OCI-LY3 (cell line): ENCODE data around the gene SMIM17.

Experiments
- EZH2phosphoT487 ChIP-seq: fragments of 200-600 bp; shearing (Covaris generic); IDR thresholded peaks from 2 replicates; pipeline ENCODE4 v1.6.1; 2018; ENCODE audit warnings: antibody characterized with exemption, mixed run types, low read depth
- TF ChIP-seq, protein P1 (sequence below): fragments of 200-600, 300-600 bp; sonication (generic); IDR thresholded peaks from 2 replicates; pipeline ENCODE4 v1.5.1; 2014; ENCODE audit warnings: antibody characterized with exemption, low read length, low read depth

DNA sequence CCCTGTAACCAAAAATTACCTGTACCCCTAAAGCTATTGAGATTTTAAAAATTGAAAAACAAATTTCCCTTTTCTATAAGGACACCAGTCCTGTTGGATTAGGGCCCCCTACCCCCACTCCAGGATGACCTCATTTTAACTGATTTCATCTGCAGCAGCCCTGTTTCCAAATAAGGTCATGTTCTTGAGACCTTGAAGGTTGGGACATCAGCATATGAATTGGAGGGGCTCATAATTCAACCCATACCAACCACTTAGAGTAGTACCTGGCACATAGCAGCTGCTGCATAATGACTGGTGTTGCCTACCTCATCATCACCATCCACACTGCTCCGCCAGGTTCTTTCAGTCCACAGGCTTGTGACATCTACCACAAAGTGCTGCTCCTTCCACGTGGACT, 30.2 kb upstream of the SMIM17 start:
- TF ChIP-seq, protein P1, sequence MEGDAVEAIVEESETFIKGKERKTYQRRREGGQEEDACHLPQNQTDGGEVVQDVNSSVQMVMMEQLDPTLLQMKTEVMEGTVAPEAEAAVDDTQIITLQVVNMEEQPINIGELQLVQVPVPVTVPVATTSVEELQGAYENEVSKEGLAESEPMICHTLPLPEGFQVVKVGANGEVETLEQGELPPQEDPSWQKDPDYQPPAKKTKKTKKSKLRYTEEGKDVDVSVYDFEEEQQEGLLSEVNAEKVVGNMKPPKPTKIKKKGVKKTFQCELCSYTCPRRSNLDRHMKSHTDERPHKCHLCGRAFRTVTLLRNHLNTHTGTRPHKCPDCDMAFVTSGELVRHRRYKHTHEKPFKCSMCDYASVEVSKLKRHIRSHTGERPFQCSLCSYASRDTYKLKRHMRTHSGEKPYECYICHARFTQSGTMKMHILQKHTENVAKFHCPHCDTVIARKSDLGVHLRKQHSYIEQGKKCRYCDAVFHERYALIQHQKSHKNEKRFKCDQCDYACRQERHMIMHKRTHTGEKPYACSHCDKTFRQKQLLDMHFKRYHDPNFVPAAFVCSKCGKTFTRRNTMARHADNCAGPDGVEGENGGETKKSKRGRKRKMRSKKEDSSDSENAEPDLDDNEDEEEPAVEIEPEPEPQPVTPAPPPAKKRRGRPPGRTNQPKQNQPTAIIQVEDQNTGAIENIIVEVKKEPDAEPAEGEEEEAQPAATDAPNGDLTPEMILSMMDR: no peak
- no peak for TF ChIP-seq EZH2phosphoT487
